ENCODE results near the gene RPUSD3.
"Not testable (repeated sequence)": the region's sequence is repeated elsewhere in the genome, so short reads cannot be mapped to it uniquely, and the experiment has no call there.

DNA sequence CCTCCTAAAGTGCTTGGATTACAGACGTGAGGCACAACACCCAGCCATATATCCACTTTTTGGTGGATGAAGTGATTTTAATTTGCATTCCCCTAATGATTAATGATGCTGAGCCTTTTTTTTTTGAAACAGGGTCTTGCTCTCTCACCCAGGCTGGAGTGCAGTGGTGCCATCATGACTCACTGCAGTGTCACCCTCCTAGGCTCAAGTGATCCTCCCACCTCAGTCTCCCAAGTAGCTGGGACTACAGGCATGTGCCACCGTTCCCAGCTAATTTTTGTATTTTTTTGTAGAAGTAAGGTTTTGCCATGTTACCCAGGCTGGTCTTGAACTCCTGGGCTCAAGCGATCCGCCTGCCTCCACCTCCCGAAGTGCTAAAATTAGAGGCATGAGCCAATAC, 28.3 kb upstream of the RPUSD3 start:
- TF ChIP-seq, protein P1, sequence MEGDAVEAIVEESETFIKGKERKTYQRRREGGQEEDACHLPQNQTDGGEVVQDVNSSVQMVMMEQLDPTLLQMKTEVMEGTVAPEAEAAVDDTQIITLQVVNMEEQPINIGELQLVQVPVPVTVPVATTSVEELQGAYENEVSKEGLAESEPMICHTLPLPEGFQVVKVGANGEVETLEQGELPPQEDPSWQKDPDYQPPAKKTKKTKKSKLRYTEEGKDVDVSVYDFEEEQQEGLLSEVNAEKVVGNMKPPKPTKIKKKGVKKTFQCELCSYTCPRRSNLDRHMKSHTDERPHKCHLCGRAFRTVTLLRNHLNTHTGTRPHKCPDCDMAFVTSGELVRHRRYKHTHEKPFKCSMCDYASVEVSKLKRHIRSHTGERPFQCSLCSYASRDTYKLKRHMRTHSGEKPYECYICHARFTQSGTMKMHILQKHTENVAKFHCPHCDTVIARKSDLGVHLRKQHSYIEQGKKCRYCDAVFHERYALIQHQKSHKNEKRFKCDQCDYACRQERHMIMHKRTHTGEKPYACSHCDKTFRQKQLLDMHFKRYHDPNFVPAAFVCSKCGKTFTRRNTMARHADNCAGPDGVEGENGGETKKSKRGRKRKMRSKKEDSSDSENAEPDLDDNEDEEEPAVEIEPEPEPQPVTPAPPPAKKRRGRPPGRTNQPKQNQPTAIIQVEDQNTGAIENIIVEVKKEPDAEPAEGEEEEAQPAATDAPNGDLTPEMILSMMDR (conservative IDR thresholded peaks at IDR 0.05): not testable (repeated sequence)
- TF ChIP-seq ZFX (IDR thresholded peaks at IDR 0.05): not testable (repeated sequence)

Measured in C4-2B (cell line).